ENCODE data around the gene PCLO.

PCLO gene

GRCh38 chr7:82704121-82704520, 458.6 kb downstream of the PCLO start:
- DNase-seq (ENCODE audit: insufficient read length, low spot score), result no peak
- no peak for FAIRE-seq
- TF ChIP-seq, protein P1, sequence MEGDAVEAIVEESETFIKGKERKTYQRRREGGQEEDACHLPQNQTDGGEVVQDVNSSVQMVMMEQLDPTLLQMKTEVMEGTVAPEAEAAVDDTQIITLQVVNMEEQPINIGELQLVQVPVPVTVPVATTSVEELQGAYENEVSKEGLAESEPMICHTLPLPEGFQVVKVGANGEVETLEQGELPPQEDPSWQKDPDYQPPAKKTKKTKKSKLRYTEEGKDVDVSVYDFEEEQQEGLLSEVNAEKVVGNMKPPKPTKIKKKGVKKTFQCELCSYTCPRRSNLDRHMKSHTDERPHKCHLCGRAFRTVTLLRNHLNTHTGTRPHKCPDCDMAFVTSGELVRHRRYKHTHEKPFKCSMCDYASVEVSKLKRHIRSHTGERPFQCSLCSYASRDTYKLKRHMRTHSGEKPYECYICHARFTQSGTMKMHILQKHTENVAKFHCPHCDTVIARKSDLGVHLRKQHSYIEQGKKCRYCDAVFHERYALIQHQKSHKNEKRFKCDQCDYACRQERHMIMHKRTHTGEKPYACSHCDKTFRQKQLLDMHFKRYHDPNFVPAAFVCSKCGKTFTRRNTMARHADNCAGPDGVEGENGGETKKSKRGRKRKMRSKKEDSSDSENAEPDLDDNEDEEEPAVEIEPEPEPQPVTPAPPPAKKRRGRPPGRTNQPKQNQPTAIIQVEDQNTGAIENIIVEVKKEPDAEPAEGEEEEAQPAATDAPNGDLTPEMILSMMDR (IDR thresholded peaks at IDR 0.05; ENCODE audit: insufficient read depth, missing control alignments), result no peak

All from D721Med (cell line).